Measurements from ENCODE around the gene TFIP11.

TFIP11 gene

DNA sequence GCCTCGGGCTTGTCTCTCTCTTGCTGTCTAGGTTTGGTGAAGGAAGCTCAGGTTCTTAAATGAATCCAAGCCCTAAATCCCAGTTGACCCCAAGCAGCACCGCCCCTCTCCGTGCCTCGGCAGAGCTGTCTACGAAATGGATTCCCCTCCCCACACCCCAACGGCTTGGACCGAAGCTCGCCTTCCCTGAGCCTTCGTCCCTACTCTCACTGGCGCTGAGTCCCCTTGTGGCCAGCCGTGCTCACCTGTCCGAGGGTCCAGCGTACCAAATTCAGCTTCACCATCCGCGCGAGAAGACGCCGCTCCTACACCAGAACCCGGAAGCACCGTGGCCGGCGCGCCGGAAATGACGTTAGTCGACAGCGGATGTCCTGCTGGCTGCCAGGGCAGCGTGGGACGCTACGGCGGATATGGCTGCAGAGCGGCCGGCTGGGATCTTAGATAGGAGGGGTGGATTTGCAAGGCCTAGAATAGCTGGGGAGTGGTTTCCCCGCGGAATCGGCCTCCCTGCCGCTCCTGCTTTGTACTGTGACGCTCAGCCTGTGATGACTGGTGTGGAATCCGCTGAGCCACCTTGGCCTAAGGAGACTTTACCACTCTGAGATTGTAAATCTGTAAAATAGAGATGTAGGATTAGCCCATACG lies at the start of gene TFIP11:
TSS of gene TFIP11 (minus strand) at position 325 of the 645 bp plus-strand sequence. CDS start 2,201 bp downstream, outside the sequence.
- peak; percentile 62 for FAIRE-seq

DNA sequence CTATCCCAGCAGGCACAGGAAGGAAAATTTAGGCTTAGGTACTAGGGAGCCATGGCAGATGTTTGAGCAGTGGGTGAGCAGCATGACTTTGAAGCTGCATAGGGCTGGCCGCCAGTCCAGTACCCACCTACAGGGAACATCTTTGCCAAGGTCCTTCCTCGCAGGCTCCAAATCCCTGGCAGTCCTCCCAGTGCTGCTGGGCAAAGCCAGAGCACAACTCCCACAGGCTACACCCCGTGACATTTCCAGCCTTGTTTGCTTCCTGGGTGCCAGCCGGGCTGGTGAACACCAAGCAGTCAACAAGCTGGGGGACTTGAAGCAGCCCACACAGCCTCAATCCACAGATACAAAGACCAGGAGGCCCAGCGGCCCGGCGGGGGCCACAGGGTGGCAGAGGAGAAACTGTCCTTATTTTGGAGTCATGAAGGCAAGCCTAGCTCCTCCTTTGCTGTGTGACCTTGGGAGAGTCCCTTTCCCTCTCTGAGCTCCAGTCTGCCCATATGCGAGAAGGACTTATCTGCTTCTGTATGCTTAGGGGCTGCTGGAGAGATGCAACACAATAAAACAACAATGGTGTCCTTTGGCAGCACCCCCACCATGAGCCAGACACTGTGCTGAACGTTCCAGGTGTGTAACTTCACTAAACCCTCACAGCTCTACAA lies 49.6 kb upstream of the TFIP11 start:
- FAIRE-seq: no peak

DNA sequence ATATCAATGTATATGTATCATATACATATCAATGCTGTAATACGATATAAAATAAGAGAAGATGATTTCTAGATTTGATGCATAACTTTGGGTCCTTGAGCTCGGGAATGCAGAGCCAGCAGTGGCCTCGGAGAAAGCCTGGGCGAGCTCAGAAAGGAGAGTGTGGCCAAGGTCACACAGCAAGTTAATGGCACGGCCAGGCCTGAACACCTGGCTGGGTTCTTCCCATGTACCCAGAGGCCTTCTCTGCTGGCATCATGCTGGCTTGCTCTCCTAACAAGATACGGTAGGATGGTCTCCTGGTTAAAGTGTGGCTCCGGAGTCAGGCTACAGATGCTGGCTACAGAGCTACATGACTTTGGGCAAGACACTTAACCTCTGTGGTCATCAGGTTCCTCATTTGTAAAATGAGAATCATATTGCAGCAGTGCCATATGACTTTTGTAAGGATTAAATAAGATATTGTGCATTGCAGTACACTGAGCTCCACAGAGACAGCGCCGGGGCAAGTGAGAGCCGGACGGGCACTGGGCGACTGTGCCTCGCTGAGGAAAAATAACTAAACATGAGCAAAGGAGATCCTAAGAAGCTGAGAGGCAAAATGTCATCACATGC lies 47.8 kb upstream of the TFIP11 start:
- FAIRE-seq: no peak

DNA sequence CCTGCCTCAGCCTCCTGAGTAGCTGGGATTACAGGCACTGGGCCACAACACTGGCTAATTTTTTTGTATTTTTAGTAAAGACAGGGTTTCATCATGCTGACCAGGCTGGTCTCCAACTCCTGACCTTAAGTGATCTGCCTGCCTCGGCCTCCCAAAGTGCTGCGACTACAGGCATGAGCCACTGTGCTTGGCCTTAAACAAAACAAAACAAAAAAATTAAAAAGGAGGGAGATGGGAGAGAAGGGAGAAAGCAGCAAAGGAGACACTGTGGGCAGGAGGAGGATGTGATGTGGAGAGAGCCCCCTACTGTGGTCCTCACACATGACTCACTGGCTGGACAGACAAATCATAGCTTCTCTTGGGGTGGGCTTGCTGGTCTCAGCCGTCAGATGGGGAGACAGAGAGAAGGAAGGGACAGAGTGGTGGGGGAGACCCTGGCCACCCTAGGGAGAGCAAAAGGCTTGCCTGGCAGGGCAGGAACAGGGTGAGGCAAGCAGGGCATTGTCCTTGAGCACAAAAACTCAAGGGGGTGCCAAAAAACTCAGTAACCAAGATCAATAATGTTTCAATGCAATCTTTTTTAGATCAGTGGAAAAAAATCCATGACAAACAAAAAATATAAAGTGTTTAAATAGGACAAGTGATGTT lies 46.1 kb upstream of the TFIP11 start:
- FAIRE-seq: no peak

DNA sequence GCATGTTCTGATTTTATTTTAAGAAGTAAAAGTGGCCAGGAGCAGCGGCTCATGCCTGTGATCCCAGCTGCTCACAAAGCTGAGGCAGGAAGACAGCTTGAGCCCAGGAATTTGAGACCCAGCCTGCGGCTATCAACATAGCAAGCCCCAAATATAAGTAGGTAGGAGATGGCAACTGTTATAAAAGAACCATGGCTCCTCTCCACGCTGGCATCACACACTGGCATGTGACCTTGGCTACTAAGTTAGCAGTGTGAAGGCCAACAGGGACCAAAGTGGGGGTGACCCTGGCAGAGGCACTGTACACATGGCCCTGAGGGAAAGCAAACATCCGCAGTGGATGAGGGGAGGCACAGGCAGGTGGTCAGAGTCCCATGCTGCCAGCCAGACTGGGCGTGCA lies 44.6 kb upstream of the TFIP11 start:
- FAIRE-seq: no peak

DNA sequence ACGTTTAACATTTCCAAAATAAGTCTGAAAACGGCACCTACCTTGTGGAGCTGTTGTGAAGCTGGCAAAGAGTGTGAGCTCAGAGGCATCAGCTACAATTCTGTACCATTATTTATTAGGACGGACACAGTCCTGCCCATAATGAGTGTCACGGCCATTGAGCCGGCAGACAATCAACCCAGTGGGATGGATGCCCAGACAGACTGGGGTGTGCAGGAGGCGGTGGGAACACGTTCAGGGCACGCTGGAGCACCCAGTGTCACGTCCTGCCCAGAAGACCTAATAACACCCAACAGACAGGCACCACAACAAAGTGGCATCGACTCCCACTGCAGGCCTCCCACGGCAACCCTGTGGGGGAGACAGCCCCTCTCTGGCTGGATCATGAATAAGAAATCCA lies 43.2 kb upstream of the TFIP11 start:
- no peak for FAIRE-seq

DNA sequence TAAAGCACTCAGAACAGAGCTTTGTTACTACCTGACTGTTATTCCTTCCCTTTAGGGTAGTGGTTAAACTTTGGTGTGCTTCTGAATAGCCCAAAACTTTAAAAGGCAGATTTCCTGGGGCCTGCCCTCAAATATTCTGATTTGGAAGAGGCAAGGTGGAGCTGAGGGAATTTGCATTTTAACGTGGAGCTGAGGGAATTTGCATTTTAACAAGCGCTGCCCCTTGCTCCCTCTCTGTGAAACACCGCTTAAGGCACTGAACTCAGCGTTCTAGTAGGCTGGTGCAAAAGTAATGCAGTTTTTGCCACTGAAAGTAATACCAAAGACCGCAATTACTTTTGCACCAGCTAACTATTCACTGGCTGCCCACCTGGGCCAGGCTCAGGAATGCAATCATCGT lies 42.7 kb upstream of the TFIP11 start:
- no peak for FAIRE-seq

DNA sequence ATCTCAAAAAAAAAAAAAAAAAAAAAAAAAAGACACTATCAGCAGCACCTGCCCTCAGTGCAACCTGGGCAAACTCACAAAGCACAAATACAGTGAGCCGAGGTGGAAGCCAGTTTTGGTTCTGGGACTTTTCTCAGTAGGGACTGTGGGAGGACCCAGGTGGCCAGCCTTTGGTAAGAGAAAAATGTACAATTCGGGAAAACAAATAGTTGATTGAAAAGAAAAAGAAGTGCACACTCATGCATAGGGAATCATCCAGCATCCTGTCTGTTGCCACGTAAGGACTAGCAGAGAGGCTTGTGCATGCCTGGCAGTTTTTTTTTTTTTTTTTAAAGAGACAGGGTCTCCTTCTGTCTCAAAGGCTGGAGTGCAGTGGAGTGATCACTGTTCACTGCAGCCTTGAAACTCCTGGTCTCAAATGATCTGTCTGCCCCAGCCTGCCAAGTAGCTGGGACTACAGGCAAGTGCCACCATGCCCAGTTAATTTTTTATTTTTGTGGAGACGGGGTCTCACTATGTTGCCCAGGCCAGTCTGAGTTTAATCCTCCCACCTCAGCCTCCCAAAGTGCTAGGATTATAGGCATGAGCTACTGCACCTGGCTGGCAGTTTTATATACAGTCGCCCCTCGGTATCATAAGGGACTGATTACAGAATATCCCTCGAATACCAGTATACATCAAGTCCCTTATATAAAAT lies 40.9 kb upstream of the TFIP11 start:
- no peak for FAIRE-seq

DNA sequence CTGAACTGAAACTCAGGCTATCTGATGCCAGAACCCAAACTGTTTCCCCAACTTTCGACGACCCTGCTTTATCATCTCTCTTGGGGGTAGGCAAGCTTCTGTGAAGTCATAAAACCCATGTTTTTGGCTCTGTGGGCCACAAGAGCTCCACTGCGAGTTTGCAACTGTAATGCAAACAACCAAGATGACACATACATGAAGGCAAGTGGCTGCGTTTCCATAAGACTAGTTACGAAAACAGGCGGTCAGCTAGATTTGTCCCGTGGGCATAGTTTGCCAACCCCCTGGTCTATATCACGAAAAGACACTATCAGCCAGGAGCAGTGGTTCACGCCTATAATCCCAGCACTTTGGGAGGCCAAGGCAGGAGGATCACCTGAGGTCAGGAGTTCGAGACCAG lies 40.2 kb upstream of the TFIP11 start:
- FAIRE-seq: no peak

DNA sequence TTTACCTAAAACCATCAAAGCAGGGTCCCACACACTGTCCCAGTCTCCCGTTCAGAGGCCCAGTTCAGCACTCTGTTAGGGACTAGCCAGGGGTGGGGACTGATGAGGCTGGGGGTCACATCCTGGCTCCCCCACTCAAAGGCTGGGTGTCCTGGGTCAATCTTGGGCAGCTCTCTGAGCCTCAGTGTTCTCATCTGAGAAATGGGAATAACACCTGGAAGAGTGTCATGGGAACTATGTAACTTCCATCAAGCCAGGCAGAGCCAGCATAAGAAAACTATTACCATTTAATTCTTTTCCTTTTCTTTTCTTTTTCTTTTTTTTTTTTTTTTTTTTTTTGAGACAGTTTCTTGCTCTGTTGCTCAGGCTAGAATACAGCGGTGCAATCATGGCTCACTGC lies 39.3 kb upstream of the TFIP11 start:
- FAIRE-seq: no peak

DNA sequence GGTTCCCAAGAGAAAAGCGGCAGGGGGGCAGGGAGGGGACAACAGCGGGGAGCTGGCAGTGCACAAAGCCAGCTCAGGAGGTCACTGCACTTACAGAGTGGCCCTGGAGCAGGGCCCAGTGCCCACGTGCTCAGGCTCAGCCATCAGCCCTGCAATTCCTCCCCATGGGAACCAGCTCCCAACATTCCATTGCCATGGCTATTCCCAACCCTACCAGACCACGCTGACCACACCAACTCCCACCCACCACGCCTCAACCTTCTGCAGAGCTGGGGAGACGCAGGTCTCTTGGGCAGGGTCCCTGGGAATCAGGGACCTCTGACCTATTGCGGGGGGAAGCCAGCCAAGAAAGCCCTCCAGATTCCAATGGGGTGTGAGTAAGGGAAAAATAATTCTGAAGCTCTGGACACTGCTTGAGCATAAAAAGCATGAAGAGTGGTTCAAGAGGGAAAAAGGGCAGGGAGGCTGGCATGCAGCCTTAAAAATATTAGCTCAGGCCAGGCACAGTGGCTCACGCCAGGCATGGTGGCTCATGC lies 38.3 kb upstream of the TFIP11 start:
- FAIRE-seq: no peak

DNA sequence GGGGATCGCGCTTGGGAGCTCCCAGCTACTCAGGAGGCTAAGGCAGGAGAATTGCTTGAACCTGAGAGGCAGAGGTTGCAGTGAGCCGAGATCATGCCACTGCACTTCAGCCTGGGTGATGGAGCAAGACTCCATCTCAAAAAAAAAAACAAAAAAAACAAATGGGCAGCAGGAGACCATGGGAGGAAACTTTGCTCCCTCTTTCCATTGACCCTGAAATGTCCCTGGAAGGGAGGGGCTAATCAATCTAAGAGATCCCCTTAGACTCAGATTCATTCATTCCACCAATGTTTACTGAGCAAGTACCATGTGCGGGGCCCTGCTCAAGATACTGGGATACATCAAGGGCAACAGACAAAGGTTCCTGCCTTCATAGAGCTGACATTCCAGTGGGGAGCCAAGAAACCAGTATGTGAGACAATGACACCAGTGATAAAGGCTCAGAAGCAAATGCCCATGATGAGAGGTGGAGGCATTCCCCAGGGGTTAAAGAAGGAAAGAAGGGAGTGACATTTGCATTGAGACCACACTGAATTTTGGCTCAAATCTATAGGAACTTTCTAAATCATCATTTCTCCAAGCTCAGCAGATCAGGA lies 37.7 kb upstream of the TFIP11 start:
- no peak for FAIRE-seq

DNA sequence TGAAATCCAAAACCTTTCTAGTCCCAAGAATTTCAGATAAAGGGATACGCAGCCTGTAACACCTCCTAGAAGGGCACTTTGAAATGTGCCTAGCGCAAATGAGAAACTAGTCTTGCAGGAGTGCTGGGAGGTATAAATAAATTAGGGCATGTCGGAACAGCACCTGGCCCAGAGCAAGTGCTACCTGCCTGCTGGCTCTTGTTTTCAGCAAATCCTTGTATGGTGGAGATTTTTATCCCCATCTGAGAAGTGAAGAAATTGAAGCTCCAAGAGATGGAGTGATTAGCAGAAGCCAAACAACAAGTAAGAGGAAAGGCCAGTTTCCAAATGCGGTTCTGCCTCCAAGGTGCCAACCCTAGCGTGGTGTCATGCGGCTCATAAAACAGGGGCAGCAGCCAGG lies 36.7 kb upstream of the TFIP11 start:
- FAIRE-seq: no peak

DNA sequence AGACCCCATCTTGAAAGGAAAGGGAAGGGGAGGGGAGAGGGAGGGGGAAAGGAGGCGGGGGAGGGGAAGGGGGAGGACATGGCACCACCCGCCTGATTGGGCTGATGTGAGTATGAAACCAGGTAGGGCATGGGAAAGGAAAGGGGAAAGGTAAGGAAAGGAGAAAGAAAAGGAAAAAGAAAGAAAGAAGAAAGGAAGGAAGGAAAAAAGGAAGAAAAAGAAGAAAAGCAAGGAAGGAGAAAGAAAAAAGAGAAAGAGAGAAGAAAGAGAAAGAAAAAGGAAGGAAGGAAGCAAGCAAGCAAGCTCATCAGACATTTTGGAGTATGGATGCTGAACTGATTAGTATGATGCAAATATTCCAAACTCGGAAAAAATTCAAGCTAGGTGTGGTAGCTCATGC lies 36.0 kb upstream of the TFIP11 start:
- no peak for FAIRE-seq

DNA sequence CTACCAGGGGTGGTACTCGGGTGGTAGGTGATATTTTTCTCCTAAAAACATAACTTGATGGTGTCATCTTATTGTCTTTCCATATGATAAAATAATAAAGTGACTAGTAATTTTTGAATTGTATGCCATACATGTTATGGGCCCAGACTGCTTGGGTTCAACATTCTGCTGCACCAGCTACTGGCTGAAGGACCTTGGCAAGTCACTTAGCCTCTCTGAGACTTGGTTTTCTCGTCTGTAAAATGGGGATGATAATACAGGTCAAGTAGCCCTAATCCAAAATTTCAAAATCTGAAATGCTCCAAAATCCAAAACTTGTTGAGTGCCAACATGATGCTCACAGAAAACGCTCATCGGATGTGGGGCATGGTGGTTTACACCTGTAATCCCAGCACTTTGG lies 35.6 kb upstream of the TFIP11 start:
- no peak for FAIRE-seq

DNA sequence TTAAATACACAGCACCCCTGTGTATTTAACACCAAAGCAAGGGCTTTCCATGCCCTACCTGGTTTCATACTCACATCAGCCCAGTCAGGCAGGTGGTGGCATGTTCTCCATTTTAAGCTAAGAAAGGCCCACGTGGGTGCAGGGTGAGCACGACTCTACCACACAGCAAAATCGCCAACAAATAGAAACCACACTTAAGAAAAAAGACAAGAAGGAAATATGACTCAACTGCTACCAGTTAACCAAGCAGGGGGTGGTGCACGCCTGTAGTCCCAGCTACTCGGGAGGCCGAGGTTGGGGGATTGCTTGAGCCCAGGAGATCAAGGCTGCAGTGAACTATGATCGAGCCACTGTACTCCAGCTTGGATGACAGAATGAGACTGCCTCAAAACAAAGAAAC lies 35.2 kb upstream of the TFIP11 start:
- FAIRE-seq: no peak

DNA sequence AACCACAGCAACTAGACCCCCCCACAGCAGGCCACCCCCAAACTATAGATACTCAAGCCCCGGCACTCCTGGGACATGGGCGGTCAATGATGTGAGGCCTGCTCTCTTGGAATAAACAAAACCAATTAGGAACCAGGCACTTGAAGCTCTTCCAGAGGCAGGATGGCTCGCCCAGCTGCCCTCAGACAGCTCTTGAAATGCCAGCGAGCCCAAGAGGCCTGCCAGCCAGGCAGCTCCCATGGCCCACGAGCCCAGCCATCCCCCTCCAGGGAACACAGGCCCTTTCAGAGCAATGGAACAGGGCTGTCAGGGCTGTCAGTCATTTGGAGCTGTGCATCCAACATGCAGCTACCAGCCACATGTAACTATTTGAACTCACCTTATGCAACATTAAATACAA lies 34.0 kb upstream of the TFIP11 start:
- no peak for FAIRE-seq

DNA sequence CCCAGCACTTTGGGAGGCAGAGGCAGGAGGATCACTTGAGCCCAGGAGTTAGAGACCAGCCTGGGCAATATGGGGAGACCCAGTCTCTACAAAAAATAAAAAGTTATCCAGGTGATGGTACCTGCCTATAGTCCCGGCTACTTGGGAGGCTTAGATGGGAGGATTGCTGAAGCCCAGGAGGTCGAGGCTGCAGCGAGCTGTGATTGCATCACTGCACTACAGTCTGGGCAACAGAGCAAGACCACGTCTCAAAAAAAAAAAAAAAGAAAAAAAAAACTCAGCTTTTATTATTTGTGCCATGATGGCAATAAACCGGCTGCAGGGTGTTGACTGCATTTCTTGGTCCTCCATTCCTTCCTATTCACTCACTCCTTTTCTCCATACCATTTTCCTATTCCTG lies 33.6 kb upstream of the TFIP11 start:
- no peak for FAIRE-seq

DNA sequence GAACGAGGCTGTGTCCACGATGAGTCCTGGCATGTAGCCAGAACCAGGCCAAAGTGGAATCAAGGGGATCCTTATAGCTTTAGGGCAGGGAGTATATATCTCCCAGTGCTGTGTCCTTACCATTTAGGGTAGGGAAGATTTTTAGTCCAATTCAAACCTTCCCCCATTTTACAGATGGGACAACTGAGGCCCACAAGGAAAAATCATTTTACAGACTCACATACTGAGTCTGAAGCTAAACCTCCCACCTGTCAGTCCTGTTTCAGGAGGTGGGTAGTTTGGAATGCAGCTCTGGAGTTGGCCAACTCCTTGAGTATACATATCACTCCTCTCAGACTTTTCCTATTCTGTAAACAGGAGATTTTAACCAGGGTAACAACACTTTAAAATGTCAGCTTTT lies 33.1 kb upstream of the TFIP11 start:
- no peak for FAIRE-seq

DNA sequence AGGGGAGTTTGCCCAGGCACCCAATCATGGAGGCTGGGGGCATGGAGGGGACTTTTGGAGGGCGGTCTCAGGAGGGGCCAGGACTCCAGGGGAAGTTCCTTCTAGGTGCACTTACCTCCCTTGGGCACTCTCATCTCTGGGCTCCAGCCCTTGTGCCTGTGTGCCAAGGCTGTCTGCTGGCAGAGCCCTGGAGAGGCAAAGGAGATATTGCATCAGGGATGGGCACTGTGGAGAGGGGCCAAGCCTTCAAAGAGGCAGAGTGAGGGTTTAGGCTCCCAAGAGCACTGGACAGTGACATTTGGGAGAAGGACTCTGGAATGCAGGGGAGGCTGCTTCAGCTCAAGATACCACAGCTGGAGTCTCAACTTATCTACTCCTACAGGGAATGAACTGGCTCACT lies 32.2 kb upstream of the TFIP11 start:
- FAIRE-seq: no peak

DNA sequence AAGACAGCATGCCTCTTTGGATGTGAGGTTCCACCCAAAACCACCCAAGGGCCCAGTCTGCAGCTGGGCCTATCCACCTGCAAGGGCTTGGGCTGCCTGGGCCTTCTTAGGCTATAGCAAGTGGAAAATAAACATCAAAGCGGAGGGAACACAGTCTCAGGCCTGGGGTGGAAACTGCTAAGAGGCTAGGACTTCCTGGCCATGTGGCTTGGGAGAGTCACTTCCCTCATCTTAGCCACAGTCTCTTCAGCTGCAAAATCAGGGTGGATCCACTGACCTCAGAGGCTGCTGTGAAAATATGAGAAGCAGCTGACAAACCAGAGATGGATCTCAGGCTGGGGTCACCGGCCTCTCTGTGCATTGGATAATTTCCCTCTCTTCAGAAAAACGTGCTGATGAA lies 30.6 kb upstream of the TFIP11 start:
- FAIRE-seq: no peak

DNA sequence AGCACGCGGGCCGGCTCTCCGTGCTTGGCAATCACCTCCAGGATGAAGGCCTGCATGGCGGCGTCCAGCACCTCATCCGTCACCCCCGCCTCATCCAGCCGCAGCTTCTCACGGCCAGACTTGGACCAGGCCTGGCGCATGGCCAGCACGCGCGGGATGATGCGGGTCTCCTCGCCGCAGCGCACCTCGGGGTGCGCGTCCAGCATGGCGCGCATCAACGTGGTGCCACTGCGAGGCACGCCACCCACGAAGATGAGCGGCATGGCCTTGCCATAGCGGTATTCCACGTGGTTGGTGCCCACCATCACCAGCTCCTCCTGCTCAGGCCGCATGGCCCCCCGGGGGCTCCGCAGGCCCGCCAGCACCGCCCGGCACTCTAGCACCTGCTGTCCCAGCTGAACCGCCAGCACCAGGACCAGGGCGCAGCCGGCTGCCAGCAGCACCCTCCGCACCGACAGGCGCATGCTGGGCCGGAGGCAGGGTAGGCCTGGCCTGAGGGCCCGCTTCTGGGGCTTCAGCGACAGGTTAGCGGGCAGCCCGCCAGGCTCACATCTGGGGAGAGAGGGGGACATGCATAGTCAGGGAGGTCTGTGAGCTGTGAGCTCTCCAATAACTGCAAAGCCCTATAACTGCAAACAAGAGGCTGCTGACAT lies 29.0 kb upstream of the TFIP11 start:
- no peak for FAIRE-seq

Measured in G401.6 (cell line).